Superior temporal gyrus (tissue), 1 donor: ENCODE measurements around the gene MOSPD3.

Source experiments
- DNase-seq: peaks from one replicate; pipeline ENCODE4 v3.0.0-alpha.2; 2016; ENCODE audit errors: extremely low spot score

Gene MOSPD3

DNA sequence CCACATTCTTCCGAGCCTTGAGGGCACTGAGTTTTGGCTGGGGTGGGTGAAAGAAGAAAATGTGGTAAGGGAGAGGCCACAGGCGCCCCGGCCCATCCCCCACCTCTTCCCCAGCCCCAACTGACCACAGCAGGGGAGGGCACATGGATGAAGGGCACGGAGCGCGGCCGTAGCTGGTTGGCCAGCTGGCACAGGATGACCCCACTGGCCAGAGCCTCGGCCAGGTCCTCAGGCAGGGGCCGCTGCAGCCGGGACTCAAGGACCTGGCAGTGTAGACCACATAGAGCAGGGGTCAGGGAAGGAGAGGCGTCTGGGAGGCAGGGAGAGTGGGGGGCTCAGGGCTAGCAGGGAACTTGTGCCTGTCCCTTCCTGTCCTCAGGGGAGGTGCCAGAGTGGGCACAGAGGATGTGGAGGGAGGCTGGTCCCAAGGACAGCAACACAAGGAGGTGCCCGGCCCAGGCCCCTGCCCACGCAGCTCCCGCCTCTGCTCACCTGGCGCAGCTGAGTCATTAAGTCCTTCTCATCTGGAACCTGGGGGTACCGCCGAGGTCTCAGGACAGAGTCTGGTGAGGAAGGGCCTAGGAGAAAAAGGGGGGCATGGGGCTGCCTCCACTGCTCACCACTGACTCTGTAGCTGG, 36.5 kb upstream of the MOSPD3 start:
- no peak for DNase-seq

DNA sequence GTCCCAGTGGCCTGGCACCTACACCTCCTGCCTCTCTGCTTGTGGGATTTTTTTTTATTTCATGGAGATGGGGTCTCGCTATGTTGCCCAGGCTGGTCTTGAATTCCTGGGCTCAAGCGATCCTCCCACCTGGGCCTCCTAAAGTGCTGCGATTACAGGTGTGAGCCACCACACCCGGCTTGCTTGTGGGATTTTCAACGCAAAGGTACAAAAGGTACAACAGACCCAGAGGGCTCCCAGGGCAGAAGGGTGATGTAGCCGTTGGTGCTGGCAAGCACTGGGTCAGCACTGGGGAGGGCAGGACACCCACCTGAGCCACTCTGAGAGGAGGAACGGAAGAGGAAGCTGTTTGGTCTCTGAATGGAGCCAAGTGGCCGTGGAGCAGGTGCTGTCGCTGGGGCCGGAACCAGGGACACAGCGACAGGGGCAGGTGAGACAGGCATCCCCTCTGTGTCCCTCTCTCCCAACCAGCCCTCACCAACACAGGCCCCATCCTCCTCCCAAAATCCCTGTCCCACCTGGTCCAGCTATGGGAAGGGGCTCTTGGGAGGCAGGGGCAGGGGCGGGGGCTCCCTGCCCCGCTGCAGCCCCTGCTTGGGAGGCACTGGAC, 35.9 kb upstream of the MOSPD3 start:
- DNase-seq: no peak

DNA sequence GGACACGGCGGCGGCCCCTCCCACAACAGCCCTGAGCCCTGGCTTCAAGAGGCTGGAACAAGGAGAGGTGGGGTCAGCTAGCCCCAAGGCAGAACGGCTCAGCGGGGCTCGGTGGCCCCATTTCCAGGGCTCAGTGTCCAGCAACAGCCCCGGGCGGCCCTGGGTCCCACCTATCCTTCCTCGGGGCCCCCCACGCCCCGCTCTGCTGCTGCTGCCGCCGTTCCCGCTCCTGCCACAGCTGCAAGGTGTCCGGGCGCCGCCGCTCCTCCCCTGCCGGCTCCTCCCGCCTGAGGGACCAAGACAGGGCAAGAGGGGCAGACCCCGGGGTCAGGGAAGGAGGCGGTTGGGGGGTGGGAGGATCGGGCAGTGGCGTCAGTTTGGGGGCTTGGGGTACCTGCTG, 35.2 kb upstream of the MOSPD3 start:
- DNase-seq: no peak

DNA sequence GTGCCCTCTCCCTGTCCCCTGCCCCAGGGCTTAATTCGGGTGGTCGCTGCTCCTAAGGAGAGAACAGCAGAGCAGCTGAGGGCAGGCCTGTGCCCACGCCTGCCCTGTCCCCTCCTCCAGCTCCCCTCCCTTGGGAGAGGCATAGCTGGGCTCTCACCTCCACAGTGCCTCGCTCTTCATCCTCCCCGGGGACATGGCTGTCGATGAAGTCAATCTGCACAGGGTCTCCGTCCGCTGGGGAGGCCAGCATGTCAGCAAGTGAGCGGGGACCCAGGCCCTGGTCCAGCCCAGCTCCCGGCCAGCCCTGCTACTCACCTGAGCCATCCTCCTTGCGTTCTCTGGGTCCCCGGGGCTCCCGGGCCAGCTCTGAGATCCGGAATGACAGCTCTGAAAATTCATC, 34.8 kb upstream of the MOSPD3 start:
- no peak for DNase-seq

DNA sequence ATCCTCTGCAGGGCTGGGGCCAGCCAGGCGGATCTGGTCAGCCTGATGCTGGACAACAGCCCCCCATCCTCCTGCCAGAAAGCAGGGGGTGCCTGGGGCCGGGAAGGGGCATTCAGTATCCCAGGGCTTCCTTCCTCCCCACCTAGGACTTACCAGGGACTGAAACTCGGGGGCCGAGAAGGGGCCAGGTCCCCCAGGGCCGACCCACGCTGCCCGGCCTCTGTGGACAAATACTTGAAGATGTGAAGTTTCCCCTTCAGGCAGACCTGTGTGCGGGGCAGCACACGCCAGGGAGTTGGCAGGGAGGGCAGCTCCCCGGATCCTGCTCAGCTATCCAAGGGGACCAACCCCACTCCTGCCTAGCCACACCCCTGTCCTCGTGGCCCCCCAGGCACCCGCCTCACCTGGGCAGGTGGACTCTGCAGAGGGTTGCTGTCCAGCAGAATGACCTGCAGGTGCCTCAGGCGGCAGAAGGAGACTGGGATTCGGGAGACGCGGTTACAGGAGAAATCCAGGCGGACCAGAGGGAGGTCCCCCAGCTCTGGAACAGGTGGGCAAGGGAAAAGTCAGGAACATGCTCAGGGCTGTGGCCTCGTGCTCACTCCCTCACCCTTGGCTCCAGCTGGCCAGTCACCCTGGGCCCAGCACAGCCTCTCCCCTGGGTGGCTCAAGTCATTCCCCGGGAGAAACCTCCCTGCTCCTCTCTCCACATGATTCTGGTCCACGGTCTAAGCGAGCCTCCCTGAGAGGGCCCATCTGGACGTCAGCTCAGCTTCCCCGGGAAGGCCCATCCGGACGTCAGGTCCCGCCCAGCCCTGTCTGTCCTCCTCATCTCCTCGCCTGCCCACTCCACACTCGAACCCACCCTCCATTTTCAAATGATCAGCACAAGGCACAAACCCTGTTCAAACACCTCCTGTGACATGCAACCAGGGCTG, 33.8 kb upstream of the MOSPD3 start:
- no peak for DNase-seq

DNA sequence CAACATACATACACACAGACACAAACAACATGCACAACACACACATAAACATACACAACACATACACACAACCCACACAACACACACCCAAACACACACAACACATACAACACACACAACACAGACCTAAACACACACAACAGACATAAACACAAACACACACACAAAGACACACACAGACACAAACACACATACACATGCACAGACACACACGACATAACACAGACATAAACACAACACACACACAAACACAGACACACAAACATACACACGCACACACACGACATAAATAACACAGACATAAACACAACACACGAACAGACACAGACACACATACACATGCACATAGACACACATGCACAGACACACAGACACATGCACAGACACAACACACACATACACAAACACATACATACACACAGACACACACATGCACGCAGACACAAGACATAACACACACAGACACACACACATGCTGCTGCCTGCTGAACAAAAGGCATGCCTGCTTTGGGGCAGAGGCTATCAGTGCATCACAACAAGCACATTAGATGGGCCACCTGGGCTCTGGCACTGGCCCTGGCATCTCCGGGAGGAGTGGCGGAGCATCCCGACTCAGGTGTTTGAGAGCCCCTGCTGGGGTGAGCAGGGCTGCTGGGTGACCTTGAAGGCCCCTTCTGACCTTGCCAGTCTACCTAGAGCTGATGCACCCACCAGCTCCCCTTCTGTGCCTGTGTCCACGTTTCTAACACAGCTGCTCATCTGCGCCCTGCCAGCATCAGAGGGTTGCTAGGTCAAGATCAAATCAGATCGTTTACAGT, 31.7 kb upstream of the MOSPD3 start:
- no peak for DNase-seq

DNA sequence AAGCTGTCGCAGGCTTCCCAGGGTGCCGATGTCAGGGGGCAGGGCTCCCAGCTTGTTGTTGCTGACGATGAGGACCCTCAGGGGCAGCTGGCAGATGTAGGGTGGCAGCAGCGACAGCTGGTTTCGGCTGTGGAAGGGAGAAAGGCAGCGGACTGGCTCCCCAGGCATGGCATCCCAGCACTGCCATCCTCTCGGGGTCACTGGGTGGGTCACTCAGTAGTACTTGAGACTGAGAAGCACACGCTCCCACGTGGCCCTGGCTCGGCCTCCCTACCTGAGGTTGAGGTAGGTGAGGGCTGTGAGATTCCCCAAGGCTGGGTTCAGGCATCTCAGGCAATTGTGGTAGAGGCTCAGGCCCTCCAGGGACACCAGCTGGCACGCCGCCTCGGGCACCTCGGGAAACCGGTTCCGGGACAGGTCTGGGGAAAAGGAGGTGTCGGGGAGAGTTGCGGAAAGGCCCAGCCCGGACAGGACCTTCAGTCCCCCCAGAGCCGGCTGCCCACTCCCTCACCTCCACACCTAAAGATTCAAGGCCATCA, 30.2 kb upstream of the MOSPD3 start:
- DNase-seq: no peak

DNA sequence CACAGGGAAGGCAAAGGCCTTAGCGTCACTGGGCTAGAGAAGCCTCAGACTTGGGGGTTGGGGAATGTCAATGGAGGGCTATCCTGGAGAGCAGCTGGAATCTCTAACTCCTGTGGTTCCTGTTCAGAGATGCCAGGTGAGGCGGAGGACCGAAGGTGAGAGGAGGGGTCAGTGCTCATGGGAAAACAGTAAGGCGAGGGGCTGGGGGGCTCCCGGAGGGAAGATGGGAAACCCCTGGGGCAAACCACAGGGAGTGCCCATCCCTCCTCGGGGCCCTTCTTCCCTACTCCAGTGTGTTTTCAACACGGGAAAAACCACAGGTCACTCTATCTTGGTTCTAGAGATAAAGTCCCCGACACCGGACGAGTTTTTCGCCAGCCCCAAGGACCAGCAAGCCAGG, 29.7 kb upstream of the MOSPD3 start:
- no peak for DNase-seq

DNA sequence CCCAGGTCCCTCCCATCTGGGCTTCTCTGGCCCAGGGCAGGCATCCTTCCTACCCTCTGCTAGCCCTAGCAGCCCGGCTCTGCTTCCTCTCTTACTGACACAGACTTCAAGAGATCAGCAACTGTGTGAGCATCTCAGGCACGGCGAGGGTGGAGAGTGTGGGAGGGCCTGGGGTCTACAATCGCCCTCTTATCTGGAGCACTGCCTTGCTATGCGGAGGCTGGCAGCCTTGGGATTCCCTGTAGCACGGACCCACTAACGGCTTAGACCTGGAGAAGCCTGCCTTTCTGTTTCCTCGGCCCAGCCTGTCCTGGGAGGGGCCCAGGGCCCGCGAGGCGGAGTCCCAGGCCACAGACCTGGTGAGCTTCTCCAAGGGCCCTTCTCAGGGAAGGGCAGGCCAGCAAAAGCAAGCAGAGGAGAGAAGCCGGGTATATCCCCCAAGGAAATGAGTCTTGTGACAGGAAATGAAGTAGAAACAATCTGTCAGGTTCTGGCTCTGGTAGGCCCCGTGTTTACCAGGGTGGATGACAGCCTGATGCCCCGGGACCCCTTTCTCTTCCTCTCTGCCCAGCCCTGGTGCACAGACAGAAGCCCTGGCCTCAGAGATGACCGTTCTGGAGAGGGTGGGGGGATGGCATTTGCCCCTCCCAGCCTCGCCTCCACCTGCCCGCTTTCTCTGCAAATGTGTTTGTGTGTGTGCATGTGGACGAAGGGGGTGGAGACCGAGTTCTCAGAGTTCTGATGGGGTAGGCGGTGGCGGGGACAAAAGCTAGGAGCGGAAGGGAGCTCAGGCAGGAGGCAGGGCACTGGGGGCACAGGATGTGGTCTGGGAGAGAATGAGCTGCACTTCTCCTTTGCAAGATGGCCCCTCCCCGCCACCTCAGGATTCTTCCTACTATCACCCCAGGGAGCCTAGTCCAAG, 28.9 kb upstream of the MOSPD3 start:
- DNase-seq: no peak

DNA sequence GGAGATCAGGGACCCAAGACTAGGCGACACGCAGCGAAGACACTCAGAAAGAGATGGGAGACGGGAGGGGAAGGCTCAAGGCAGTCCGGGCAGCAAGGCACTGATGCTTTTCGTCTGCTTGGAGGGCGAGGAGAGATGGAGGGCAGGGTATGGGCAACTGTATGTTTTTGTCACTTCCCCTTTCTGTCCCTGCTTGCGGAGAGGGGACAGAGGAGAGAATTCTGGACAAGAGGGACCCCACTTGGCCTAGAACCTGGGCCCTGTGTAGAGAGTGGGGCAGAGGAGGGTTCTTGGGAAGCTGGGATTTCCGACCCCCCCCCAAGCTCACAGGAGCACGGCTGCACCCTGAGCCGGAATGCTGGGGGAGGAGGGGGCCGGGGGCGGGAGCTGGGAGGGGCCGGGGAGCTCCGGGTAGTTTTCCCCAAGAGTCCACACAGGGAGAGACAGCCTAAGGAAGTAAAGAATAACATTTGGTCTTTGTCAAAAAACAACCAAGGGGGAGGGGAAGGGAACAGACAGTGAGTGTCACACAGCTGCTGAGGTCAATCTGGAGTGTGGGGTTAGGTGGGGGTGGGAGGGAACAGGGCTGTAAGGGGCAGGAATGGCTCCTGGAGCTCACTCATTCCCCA, 28.2 kb upstream of the MOSPD3 start:
- DNase-seq: no peak

DNA sequence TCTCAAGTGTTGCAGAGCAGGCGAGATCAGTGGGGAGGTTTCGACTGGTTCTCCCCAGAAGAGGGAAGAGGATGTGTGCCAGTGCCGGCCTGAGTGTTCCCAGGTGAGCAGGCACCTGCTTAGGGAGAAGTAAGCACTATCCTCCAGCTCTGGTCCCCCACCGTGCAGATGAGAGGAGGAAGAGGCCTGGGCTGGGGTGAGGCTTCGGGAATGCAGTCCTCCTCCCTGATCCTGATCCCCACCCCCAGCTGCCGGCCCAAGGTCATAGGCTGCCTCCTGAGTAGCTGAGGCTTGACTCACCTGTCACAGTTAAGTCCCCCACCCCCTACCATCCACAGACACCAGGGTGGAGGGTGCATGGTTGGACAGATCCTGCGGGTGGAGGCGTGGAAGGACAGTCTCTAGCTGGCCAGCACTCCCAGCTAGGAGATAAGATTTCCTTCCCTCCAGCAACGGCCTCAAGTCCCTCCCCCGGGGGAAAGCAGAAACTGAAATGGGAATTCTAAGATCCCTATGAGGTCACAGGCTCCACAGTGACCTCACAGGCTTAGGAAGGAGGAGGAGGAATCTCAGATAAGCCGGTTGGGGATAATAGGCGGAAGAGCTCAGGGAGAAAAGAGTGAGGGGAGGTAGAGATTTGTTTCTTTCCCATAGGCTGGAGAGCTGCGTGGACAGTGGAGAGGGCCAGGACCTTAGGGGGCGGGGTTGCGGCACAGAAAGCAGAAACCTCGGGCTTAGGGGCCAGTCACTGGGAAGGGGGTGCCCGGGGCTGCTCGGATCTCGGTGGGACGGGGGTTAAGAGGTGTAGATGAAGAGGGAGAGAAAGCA, 27.4 kb upstream of the MOSPD3 start:
- no peak for DNase-seq

DNA sequence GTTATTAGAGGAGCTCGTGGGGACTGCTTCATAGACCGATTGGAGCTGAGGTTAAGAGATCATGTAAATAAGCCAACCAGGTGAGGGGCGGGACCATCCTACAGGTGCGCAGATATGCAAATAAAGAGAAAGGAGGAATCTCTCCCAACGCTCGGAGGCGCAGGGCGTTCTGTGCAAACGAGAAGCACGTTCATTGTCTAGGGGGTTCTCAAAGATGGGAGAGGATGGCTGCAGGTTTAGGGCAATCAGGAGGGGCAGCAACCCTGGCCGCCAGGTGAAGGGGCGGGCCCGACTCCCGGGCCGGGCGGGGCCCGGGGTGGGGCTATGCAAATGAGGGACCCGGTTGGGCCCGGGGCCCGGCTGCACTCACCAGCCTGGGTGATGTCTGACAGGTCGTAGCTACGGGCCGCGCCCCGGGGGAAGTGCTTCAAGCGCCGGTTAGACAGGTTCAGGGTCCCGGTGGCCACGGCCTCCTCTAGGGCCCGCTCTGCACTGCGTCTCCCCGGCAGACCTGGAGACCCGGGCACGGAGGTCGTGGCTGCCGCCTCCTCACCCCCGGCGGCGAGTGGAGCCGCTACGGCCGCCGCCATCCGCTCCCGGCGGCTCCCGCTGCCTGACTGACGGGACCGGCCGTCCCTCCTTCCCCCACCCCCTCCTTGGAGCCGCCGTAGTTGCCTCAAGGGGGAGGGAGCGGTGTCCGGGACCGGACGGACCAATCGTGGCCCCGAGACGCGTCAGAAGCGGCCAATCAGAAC, 26.7 kb upstream of the MOSPD3 start, which contains the start of gene LRCH4:
Gene LRCH4, minus strand, starts transcription at position 619 of the 755 bp plus-strand sequence. Its CDS starts 29 bp downstream, at position 590.
- DNase-seq: no peak

DNA sequence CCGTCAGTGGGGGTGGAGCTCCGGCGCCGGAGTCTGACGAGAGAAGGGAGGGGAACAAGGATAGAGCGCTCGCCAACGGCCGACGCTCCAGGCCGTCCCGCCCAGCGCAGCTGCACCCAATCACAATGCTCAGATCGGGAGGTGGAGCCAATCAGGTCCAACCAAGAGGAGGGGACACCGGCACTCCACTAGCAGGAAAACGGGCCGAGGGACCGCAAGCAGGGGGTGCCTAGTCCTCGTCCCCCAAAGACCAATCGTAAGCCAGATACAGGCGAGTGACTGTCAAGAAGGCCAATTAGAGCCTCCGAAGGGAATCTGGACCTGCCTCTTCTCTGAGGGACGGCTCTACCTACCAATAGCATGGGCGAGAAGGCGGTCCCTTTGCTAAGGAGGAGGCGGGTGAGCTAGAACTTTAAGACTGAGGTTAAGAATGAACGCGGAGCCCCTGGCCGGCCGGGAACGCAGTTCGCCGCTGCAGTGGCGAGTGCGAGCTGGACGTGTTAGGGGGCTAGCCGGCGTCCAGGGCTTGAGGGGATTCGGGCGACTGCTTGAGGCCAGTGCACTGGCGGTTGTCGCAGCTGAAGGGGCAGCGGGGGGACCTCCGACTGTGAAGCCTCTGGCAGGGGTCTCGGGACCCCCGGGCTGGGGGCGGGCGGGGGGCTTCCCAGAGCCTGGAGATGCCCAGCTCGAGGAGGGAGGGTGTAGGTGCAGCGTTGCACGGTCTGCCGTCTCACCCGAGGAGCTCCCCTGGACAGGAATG, 25.9 kb upstream of the MOSPD3 start, which contains the start of gene FBXO24:
Gene FBXO24, plus strand, starts transcription at position 63 of the 760 bp plus-strand sequence. Its CDS starts 298 bp downstream, at position 361.
- DNase-seq: peak; percentile 100

DNA sequence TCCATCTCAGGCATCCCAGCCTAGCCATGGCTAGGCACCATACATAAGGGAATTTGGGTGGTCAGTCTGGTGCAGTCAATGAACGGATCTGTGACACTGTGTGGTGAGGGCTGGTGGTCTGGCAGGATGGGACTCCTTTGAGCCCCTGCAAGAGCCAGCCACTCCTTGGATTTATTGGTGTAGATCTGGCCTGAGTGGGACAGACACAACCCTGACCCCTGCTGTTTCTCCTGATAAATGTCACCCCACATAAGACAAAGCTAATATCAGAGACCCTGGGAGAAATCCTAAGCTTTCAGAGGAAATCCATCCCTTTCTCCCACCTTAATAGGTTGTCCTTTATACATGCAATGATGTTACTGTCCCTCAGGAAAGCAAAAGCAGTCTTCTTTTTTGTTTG, 23.9 kb upstream of the MOSPD3 start:
- no peak for DNase-seq

DNA sequence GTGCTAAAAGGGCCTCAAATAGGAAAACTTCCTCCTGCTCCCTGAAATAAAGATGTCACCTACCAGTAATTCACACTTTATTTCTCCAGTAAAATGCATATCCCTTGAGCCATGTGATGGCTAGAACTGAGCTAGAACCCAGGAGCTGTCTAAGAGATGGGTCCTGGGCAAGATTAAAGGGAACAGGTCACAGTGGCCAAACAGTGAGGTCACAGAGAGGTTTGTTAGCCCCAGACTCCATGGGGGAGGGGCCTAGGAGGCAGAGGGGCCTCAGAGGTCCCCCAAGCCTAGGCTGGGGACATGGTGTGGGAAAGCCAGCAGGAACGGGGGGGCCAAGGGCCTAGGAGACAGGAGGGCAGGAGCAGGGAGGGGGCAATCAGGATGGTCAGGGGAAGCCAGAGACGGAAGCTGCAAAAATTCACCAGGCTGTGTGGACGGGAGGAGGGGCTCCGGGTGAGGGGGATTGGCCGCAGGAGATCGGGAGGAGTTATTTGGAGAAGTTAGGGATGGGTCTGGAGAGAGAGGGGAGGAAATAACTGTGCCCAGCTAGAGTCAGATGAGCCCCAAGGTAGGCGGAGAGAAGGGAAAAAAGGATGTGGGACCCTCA, 22.9 kb upstream of the MOSPD3 start:
- no peak for DNase-seq

DNA sequence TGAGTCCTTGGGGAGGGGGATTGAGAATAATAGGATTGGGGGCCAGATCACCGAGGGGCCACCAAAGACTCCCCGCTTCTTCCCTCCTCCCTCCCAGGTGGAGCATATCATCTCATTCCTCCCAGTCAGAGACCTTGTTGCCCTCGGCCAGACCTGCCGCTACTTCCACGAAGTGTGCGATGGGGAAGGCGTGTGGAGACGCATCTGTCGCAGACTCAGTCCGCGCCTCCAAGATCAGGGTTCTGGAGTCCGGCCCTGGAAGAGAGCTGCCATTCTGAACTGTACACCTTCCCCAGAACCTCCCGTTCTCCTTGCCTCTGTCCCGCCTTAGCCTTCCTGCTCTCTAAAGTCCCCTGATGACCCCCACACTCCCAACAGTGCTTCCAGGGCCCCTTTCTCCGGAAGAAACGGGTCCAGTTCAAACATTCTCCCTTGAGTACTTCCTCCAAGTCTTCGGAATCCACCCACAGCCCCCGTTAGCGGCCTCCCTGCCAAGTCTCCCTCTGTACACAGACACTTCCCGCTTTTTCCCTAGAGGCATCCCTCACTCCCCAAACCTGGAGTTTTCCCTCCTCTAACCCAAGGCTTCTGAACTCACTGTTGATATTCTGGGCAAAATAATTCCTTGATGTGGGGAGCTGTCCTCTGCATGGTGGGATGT, 22.1 kb upstream of the MOSPD3 start:
- no peak for DNase-seq
